Tibial nerve (tissue), 3 donors: ENCODE data around the gene ZDHHC4.

Experiments
- CTCF ChIP-seq, 5 experiments: fragments of 200-600 bp in 3 of 5; fragments of 450-650 bp in 2 of 5; sonication (generic) in 3 of 5; IDR thresholded peaks; one replicate each; pipeline ENCODE4 v1.5.1; 2016 to 2019; ENCODE audit warnings: antibody characterized with exemption in 5 of 5, mild to moderate bottlenecking in 3 of 5, moderate library complexity in 2 of 5
- POLR2A ChIP-seq, 2 donors: fragments of 450-650 bp; IDR thresholded peaks; one replicate each; pipeline ENCODE4 v1.6.1; 2017; ENCODE audit warnings: antibody characterized with exemption in 2 of 2, mild to moderate bottlenecking in 2 of 2, moderate library complexity in 2 of 2

GRCh38 chr7:6590645-6591110 lies 13.4 kb downstream of the ZDHHC4 start:
- TF ChIP-seq CTCF (IDR thresholded peaks at IDR 0.05) (no peak), POLR2A (IDR thresholded peaks at IDR 0.05) (no peak)
